ENCODE data around the gene CLPX.
"Not testable (repeated sequence)": the region's sequence is repeated elsewhere in the genome, so short reads cannot be mapped to it uniquely, and the experiment has no call there.

- TF ChIP-seq, protein P1, sequence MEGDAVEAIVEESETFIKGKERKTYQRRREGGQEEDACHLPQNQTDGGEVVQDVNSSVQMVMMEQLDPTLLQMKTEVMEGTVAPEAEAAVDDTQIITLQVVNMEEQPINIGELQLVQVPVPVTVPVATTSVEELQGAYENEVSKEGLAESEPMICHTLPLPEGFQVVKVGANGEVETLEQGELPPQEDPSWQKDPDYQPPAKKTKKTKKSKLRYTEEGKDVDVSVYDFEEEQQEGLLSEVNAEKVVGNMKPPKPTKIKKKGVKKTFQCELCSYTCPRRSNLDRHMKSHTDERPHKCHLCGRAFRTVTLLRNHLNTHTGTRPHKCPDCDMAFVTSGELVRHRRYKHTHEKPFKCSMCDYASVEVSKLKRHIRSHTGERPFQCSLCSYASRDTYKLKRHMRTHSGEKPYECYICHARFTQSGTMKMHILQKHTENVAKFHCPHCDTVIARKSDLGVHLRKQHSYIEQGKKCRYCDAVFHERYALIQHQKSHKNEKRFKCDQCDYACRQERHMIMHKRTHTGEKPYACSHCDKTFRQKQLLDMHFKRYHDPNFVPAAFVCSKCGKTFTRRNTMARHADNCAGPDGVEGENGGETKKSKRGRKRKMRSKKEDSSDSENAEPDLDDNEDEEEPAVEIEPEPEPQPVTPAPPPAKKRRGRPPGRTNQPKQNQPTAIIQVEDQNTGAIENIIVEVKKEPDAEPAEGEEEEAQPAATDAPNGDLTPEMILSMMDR (IDR thresholded peaks at IDR 0.05; ENCODE audit: poor library complexity): not testable (repeated sequence)
- not testable (repeated sequence) for TF ChIP-seq EZH2 (IDR thresholded peaks at IDR 0.05; ENCODE audit: borderline replicate concordance); EZH2phosphoT487 (IDR thresholded peaks at IDR 0.05; ENCODE audit: low read depth, severe bottlenecking, unreplicated experiment)
These were observed 46.5 kb downstream of the CLPX start for GRCh38 chr15:65138631-65139030.
